AG08395 (cell line): ENCODE measurements around the gene UNKL.

Source experiments
- DNase-seq: peaks from one replicate; pipeline ENCODE4 v3.0.0; 2012; ENCODE audit warnings: mixed read lengths, low spot score

UNKL gene

GRCh38 chr16:1375741-1376410 lies 38.6 kb downstream of the UNKL start:
- DNase-seq, result no peak

GRCh38 chr16:1375298-1375640 lies 39.2 kb downstream of the UNKL start:
- DNase-seq, result no peak

GRCh38 chr16:1374418-1375297 lies 39.8 kb downstream of the UNKL start:
- DNase-seq, result no peak

- DNase-seq, result no peak
Measured at GRCh38 chr16:1372292-1372950, 42.1 kb downstream of the UNKL start.

GRCh38 chr16:1371054-1371978 lies 43.2 kb downstream of the UNKL start:
- DNase-seq, result no peak

- DNase-seq, result no peak
Measured at GRCh38 chr16:1367486-1368174, 46.9 kb downstream of the UNKL start.

GRCh38 chr16:1366712-1367299 lies 47.7 kb downstream of the UNKL start:
- no peak for DNase-seq

- DNase-seq, result no peak
Measured at GRCh38 chr16:1366060-1366711, 48.3 kb downstream of the UNKL start.

- DNase-seq, result no peak
Measured at GRCh38 chr16:1364510-1364909, 50.0 kb downstream of the UNKL start.

GRCh38 chr16:1363501-1364041 lies 50.9 kb downstream of the UNKL start:
- peak; percentile 73 for DNase-seq

- no peak for DNase-seq
Measured at GRCh38 chr16:1362807-1363206, 51.7 kb downstream of the UNKL start.

GRCh38 chr16:1361685-1362360 lies 52.7 kb downstream of the UNKL start:
- no peak for DNase-seq

- no peak for DNase-seq
Measured at GRCh38 chr16:1357906-1358566, 56.5 kb downstream of the UNKL start.

- no peak for DNase-seq
Measured at GRCh38 chr16:1356061-1356900, 58.2 kb downstream of the UNKL start.

- DNase-seq, result no peak
Measured at GRCh38 chr16:1355591-1355990, 58.9 kb downstream of the UNKL start.

GRCh38 chr16:1354815-1355540 lies 59.5 kb downstream of the UNKL start:
- DNase-seq, result no peak
